Posterior cingulate gyrus (tissue), 11 donors: ENCODE data around the gene DISP2.

ENCODE experiments used
- DNase-seq, 10 donors: peaks; one replicate each; pipeline versions ENCODE4 v3.0.0 to v3.0.0-alpha.2; 2020 to 2021; ENCODE audit warnings: mixed read lengths in 3 of 10
- intact Hi-C: fragments of 100-400 bp; cut with DNase I; formaldehyde crosslinking; loops from one replicate; pipeline ENCODE4 v1.15.1; 2023

Gene DISP2

DNA sequence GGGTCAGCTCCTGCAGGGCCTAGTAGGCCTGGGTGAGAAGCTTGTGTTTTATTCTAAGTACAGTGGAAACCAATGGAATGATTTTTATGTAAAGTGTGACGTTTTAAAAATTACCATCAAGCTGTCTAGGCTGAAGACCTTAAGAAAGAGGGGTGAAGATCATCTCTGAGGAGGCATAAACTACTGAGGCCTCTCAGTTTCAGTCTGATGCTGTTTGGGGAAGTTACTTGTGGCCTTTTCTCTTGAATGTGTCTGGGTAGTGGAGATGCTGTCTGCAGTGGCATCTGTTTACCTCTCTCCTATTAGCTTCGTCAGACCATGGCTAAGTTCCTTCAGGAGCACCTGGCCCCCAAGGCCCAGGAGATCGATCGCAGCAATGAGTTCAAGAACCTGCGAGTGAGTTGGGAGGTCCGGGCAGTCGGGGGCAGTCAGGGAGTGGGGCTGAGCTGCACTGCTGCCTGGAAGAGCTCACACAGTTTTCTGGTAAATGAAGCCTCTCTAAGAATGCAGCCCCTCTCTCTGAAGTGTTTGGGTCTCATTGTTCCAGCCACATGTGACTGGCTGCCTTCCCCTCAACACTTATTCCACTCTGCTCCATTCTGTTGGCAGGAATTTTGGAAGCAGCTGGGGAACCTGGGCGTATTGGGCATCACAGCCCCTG, 49.4 kb downstream of the DISP2 start:
- DNase-seq = peak in 1 of 10 donors; percentile 71
- intact Hi-C loops = loop anchor here (5.0 kb wide), 1 partner anchor 65 kb away; the partner anchor contains the start of gene CCDC9B

DNA sequence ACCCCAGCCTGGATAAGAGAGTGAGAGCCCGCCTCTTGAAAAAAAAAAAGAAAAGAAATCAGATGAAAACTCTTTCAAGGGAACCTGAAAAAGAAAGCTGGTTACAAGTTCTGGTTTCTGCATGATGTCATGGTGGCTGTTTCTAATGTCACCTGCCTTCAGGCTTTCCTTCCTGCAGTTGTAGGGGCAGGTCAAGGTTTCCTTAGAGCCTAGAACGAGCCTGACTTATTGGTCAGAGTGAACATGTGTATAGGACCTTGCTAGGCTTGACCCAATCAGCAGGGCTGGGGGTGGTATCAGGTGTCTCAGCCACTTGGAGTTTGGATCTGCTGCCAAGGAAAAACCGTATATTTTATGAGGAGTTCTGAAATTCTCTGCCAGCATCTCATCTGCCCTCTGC, 51.3 kb downstream of the DISP2 start:
- intact Hi-C loops = loop anchor here (5.0 kb wide), 1 partner anchor 67 kb away; the partner anchor contains the start of gene CCDC9B
- no peak for DNase-seq

DNA sequence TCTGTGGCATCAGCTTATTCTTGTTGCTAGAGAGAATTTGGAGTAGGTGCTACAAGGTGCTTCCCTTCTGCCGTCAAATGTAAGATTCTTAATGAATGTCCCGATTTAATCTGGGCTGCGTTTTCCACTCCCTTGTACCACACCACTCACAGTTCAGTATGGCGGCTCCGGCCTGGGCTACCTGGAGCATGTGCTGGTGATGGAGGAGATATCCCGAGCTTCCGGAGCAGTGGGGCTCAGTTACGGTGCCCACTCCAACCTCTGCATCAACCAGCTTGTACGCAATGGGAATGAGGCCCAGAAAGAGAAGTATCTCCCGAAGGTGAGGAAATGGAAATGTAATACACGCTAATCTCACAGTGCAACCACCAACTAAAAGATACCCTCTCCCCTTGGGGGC, 52.5 kb downstream of the DISP2 start:
- intact Hi-C loops = no loop called here
- peak in 2 of 10 donors; percentile 58 to 61 for DNase-seq

- DNase-seq = peak in 1 of 10 donors; percentile 45
- intact Hi-C loops = no loop called here
Measured at GRCh38 chr15:40412095-40412759, 54.2 kb downstream of the DISP2 start.

GRCh38 chr15:40413036-40413435, 55.0 kb downstream of the DISP2 start:
- peak in 2 of 10 donors; percentile 32 to 34 for DNase-seq
- intact Hi-C loops = no loop called here

DNA sequence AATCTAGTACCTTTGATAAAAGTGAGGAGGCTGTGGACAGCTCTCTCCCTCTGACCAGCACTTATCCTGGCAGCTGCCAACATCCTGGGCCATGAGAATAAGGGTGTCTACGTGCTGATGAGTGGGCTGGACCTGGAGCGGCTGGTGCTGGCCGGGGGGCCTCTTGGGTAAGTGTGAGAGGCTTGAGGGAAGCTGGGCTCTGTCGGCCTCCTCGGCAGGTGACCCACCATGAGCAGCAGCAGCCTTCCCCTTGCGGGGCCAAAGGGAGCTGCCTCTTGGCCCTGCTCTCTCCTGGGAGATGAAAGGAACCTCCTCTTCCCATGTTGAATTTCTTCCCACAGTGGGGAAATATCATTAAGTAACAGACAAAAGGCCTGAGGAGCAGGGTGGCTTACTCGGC, 56.8 kb downstream of the DISP2 start:
- intact Hi-C loops = no loop called here

DNA sequence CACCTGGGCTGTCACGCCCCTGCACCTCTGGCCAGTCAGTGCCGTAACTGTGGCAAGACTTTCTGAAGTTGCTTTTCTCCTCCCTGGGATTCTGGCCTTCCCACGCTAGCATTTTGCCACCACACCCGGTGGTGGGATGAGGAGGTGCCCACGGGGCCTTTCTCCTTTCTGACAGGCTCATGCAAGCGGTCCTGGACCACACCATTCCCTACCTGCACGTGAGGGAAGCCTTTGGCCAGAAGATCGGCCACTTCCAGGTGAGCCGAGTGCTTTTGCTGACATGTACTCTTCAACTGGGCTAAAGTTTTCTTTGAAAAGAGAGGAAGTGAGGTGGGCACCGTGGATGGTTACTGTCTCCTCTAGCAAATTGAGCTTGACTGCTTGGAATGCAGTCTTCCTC, 57.2 kb downstream of the DISP2 start:
- peak in 2 of 10 donors; percentile 44 to 52 for DNase-seq
- intact Hi-C loops = no loop called here

More for the DNA sequence above, 56.8 kb downstream of the DISP2 start:
- peak in 2 of 10 donors; percentile 40 to 80 for DNase-seq

DNA sequence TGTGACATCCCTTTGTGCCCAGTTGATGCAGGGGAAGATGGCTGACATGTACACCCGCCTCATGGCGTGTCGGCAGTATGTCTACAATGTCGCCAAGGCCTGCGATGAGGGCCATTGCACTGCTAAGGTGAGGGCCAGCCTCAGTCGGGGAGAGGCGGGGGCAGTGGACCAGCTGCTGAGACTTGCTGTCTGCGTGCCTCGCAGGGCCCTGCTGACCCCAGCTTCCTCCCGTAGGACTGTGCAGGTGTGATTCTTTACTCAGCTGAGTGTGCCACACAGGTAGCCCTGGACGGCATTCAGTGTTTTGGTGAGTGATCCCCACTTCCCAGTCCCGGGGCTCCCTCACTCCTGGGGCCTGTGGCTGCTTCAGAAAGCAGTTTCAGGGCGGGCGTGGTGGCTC, 58.0 kb downstream of the DISP2 start:
- peak in 2 of 10 donors; percentile 60 to 85 for DNase-seq
- intact Hi-C loops = no loop called here

DNA sequence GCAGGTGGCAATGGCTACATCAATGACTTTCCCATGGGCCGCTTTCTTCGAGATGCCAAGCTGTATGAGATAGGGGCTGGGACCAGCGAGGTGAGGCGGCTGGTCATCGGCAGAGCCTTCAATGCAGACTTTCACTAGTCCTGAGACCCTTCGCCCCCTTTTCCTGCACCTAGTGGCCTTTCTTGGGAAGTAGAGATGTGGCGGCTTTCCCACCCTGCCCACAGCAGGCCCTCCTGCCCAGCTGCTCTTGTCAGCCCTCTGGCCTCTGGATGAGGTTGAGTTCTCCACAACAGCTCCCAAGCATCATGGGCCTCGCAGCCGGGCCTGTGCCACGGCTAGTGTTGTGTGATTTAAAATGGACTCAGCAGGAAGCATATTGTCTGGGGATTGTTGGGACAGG, 60.1 kb downstream of the DISP2 start:
- intact Hi-C loops = no loop called here
- DNase-seq = peak in 2 of 10 donors; percentile 38 to 60

- peak in 2 of 10 donors; percentile 82 to 85 for DNase-seq
Measured at GRCh38 chr15:40420071-40420713, 62.2 kb downstream of the DISP2 start.

GRCh38 chr15:40420793-40421192, 62.8 kb downstream of the DISP2 start:
- intact Hi-C loops = loop anchor here (2.0 to 5.0 kb wide), 2 partner anchors 53 to 142 kb away; no protein-coding TSS in a partner anchor
- peak in 2 of 10 donors; percentile 75 to 79 for DNase-seq

More at GRCh38 chr15:40420071-40420713, 62.2 kb downstream of the DISP2 start:
- intact Hi-C loops = loop anchor here (2.0 to 5.0 kb wide), 2 partner anchors 53 to 141 kb away; no protein-coding TSS in a partner anchor

DNA sequence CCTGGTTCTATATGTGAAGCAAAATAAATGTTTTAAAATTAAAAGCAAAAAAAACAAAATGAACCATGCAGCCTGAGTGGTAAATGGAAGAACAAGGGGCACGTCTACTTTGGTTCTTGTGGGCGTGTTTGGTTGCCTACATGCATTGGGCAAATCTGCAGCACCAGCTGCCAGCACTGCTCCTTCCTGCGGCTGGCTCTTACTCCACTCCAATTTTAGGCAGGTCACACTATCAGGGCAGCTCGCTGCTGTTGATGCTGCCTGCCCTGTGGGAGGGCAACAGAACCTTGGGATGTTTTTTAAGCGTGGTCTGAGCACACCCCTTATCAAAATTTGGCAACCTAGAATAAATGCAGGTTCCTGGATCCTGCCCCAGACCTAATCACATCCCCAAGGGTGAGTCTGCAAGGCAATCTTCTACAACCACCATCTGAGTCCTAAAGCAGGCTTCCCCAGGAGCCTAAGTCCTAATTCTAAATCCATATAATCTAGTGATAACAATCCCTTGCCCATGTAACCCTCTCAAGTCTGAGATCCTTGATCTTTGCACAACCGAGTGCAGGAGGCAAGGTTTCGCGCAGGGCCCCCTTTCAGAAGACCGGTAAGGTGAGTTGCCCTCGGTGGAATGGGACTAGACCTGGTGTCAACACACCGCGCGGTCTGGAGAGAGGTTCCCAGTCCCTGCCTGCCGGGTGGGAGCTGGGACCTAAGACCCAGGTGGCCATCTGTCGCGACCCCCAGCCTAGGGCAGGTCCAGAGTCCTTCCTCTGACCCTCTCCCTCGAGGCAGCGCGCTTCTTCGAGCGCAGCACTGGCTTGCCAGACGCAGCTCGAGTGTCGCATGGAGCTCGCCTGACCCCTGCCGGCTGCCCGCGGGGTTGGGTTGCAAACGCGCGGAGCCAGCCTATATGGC, 63.5 kb downstream of the DISP2 start:
- intact Hi-C loops = loop anchor here (1.0 to 5.0 kb wide), 3 partner anchors 54 to 143 kb away; partner anchors contain the start of gene INAFM2
- DNase-seq = peak; percentile 68 to 98 (median 84)

- peak in 1 of 10 donors; percentile 30 for DNase-seq
- intact Hi-C loops = loop anchor here (5.0 kb wide), 1 partner anchor 57 kb away; no protein-coding TSS in a partner anchor
Measured at GRCh38 chr15:40424483-40425115, 66.6 kb downstream of the DISP2 start.

DNA sequence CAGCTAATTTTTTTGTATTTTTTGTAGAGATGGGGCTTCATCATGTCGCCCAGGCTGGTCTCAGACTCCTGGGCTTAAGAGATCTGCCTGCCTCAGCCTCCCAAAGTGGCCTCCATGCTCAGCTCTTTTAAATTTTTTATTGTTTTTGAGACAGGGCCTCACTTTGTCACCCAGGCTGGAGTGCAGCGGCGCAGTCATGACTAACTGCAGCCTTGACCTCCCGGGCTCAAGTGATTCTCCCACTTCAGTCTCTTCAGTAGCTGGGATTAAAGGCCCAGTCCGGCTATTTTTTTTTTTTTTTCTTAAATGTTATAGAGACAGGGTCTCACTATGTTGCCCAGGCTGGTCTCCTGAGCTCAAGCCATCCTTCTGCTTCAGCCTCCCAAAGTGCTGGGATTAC, 67.7 kb downstream of the DISP2 start:
- intact Hi-C loops = no loop called here
- DNase-seq = peak in 1 of 10 donors; percentile 33

DNA sequence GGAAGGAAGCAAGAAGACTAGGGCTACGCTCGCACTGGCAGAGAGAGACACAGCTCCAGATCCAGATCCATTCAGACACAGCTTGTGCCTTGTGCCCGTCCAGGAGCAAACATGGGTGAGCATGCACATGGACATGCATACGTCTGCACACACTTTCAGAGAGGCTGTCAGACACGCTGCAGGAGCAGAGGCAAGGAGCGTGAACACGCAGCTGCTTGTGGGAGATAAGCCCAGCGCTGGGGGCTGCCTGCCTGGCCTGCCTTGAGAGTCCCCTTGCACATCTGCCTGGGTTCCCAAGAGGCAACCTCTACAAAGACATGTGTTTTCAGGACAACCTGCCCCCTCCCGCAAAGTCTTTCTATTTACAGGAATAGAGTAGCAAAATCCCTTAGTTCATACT, 69.2 kb downstream of the DISP2 start:
- intact Hi-C loops = no loop called here
- peak in 1 of 10 donors; percentile 69 for DNase-seq

DNA sequence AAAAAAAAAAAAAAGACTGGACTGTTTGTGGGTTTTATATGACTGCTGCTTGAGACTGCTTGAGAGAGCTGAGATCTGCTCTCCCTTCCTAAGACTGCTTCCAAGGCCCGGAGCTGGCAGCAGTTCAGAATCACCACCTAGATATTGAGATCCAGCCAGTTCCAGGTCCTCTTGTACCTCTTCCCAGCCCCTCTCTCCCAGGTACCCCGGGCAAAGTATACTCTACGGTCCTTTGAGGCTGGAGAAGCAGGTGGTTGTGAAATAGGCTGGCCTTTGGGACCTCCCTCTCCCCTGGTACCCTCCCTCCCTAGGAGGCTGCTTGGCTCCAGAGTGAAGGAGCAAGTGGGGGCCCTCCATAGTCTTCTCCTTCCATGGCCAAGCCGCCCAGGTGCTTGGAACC, 70.2 kb downstream of the DISP2 start:
- DNase-seq = peak in 1 of 10 donors; percentile 66
- intact Hi-C loops = no loop called here
